Gastroesophageal sphincter (tissue), 3 donors: ENCODE results near the gene UBAC2.

ENCODE experiments used
- POLR2A ChIP-seq, 2 donors: fragments of 450-650 bp; IDR thresholded peaks; one replicate each; pipeline ENCODE4 v1.6.1; 2017; ENCODE audit warnings: antibody characterized with exemption in 2 of 2, mild to moderate bottlenecking in 2 of 2, moderate library complexity in 1 of 2
- POLR2AphosphoS5 ChIP-seq: sonication (generic); formaldehyde crosslinking; IDR thresholded peaks from one replicate; pipeline ENCODE4 v1.6.1; 2017; ENCODE audit warnings: antibody characterized with exemption
- TF ChIP-seq, protein P1 (sequence below), 4 experiments: fragments of 200-600 bp in 2 of 4; fragments of 450-650 bp in 2 of 4; sonication (generic) in 1 of 4; IDR thresholded peaks; one replicate each; pipeline ENCODE4 v1.5.1; 2017 to 2019; ENCODE audit warnings: antibody characterized with exemption in 4 of 4, mild to moderate bottlenecking in 2 of 4, moderate library complexity in 2 of 4

DNA sequence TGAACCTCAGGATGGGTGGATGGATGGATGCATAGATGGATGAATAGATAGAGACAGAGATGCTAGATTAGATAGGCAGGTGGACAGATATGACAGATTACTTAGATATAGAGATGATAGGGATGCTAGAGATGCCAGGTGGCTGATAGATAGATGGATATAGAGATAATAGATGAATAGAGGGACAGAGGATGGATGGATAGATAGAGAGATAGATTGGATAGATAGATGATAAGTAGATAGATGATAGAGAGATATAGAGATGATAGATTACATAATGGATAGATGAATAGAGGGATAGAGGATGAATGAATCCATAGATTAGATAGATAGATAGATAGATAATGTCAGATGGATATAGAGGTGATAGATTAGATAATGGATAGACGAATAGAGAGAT is 212.2 kb downstream of the UBAC2 start:
- TF ChIP-seq, protein P1, sequence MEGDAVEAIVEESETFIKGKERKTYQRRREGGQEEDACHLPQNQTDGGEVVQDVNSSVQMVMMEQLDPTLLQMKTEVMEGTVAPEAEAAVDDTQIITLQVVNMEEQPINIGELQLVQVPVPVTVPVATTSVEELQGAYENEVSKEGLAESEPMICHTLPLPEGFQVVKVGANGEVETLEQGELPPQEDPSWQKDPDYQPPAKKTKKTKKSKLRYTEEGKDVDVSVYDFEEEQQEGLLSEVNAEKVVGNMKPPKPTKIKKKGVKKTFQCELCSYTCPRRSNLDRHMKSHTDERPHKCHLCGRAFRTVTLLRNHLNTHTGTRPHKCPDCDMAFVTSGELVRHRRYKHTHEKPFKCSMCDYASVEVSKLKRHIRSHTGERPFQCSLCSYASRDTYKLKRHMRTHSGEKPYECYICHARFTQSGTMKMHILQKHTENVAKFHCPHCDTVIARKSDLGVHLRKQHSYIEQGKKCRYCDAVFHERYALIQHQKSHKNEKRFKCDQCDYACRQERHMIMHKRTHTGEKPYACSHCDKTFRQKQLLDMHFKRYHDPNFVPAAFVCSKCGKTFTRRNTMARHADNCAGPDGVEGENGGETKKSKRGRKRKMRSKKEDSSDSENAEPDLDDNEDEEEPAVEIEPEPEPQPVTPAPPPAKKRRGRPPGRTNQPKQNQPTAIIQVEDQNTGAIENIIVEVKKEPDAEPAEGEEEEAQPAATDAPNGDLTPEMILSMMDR (IDR thresholded peaks at IDR 0.05): no peak
- TF ChIP-seq POLR2AphosphoS5 (no peak), POLR2A (IDR thresholded peaks at IDR 0.05) (no peak)
